ENCODE data around the gene SH2B3.
A peak's percentile ranks its signal among the peaks of the same experiment; 100 is the strongest.
"Not testable (repeated sequence)": the region's sequence is repeated elsewhere in the genome, so short reads cannot be mapped to it uniquely, and the experiment has no call there.

SH2B3 gene

DNA sequence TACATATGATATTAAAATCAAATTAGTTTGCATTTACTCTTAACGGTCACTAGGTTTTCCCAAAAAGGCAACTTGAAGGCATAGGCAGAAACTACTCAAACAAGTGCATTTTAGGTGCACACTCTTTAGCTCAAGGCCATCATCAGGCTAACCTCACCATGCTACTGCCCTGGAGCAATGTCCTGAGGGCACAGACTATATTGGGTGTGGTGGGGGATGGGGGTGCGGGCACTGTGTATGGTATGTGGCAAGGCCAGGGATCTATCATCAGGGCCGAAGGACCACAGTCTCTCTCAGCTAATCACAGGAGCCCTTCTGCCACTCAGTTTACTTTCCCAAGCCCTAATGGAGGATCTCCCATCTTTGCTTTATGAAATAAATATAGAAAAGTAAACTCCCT, 51.9 kb downstream of the SH2B3 start:
- no peak for DNase-seq (ENCODE audit: low read depth in 2 of 2)

DNA sequence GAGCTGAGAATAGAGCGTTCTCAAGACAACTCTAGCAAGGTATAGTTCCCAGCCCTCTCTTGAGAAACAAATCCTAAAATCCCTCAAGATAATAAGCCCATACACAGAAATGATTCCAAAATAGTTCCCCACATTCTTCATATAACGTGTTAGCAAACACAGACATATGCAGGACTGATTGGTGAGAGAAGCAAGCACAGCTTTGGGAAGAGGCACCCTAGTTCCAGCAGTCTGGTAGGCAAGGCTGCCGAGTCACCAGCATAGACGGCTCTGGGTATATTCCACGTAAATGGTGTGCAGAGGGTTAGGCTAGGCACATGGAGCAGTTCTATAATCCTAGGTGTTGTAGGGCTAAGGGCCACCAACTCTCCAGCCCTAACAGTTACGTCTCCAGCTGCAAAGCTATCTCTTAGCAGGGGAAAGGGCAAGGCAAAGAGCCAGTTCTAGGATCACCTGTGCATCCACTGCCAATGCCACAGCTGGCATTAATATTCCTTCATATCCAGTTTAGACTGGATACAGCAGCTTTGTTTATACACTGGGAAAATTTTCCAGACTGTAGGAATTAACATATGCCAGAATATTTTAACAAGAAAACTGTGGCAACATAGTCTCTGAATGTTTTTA, 52.9 kb downstream of the SH2B3 start:
- no peak for DNase-seq (ENCODE audit: low read depth in 2 of 2)

- DNase-seq (ENCODE audit: low read depth in 2 of 2), result not testable (repeated sequence)
These were observed 54.4 kb downstream of the SH2B3 start for GRCh38 chr12:111460111-111460510.

DNA sequence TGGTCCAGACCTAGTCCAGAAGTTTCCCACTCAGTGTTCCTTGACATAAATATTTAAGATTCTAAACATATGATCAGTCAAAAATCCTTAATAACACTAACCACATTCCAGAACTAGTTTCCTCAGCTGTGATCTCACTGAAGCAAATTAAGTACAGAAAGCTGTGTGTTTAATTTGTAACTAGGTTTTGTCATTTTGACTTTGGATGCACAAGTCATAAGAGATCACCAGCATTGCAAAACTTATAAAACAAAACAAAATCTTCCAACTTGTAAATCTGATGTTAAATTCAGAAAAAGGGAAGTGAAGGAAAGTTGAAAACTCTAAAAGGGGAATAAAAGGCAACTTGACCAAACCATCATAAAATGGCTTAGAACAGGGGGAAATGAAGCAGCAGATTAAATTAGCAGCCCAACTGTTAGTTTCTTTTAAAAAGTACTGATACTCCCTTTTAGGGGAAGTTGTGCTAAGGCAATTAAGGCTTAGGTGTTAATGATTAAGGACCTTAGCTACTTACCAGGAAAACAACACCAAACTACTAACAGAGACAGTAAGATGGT, 56.6 kb downstream of the SH2B3 start:
- peak; percentile 78 to 79 for DNase-seq (ENCODE audit: low read depth in 2 of 2)

- DNase-seq (ENCODE audit: low read depth in 2 of 2), result no peak
These were observed 61.6 kb downstream of the SH2B3 start for GRCh38 chr12:111467092-111467856.

DNA sequence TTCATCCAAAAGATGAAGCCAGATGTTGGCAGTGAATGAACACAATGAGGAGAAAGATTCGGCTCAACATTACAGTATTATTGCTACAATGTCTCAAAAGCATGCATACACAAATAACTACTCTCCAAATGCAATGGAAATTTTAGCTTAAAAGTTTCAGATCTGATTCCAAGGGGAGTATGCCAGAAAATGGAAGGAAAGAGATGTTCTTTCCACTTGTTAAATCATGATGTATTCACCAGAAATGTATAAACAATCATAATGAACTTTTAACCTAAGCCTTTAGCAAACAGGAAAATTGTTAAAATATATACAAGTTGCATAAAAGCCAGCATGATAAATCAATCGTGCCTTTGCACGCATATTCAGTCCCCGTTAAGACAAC, 62.1 kb downstream of the SH2B3 start:
- DNase-seq (ENCODE audit: low read depth in 2 of 2), result peak in 1 of 2 experiments; percentile 9

DNA sequence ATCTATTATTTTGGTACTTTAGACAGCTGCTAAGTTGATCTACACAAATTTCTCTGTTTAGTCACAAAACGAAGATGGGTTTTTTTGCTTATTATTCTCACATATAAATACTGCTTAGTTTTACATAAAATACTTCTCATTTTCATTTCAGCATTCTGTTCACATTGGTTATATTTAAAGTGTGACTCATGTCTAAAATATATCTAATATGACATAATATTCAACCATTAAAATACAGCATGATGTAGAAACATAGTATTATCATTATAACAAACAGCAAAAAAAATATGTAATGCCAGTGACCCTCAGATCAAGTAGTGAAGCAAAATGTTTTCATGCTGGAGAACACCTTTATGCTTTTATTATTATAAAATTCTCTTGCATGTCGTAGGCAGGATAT, 63.7 kb downstream of the SH2B3 start:
- no peak for DNase-seq (ENCODE audit: low read depth in 2 of 2)

DNA sequence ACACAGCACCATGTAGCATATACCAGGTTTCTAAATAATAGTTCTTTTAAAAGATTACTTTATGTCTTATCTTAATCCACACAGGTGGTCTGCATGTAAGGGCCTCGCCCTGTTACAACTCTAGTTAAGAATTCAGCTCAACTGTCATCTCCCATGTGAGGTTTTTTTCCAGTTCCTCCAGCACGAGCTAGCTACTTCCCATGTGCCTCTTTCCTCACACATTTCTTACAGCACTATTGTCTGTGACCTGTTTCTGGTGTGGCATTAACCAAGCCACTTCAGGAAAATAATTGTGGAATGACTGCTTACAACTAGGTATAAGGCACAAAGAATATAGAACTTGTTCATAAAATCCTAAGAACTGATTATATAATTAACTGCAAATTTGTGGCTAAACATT, 65.5 kb downstream of the SH2B3 start:
- no peak for DNase-seq (ENCODE audit: low read depth in 2 of 2)

GRCh38 chr12:111482462-111482861, 76.7 kb downstream of the SH2B3 start:
- no peak for DNase-seq (ENCODE audit: low read depth in 2 of 2)

GRCh38 chr12:111488271-111488670, 82.5 kb downstream of the SH2B3 start:
- DNase-seq (ENCODE audit: low read depth in 2 of 2), result no peak

DNA sequence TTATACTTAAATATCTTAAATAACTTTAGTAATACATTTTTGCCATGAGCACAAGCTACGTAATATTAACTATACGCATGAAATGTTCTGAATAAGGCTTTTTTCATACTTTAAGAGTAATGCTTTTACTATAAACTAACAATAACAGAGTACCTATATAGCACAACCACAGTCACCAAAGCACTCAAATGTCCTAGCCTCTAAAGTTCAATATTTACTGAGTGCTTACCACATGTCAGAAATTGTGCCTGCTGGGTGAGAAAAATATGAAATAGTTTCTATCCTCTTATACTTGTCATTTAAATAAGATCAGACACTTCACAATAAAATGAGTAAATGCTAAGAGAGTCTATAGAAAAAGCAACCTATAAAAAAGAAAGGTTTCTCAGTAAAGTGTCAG, 83.1 kb downstream of the SH2B3 start:
- DNase-seq (ENCODE audit: low read depth in 2 of 2), result no peak

DNA sequence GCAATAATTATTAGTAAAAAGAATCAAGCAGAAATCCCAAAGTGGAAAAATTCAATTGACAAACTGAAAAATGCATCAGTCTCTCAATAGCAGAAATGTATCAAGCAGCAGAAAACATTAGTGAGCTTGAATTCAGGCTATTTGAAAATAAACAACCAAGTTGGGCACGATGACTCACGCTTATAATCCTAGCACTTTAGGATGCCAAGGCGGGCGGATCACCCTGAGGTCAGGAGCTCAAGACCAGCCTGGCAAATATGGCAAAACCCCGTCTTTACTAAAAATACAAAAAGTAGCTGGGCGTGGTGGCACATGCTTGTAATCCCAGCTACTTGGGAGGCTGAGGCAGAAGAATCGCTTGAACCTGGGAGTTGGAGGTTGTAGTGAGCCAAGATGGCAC, 87.3 kb downstream of the SH2B3 start:
- DNase-seq (ENCODE audit: low read depth in 2 of 2), result not testable (repeated sequence)

- DNase-seq (ENCODE audit: low read depth in 2 of 2), result no peak
These were observed 89.0 kb downstream of the SH2B3 start for GRCh38 chr12:111494676-111495075.

Data from fibroblast of skin of left biceps (primary cell).